ENCODE measurements around the gene UBE2O.

UBE2O gene

GRCh38 chr17:76474894-76475293 is 21.9 kb upstream of the UBE2O start (continued):
- no peak for TF ChIP-seq TSHZ2 (CRISPR knock-in tag; IDR thresholded peaks at IDR 0.05)

GRCh38 chr17:76474238-76474637 is 21.3 kb upstream of the UBE2O start:
- ATAC-seq = no peak
- TF ChIP-seq BACH2 (CRISPR knock-in tag; IDR thresholded peaks at IDR 0.05; ENCODE audit: borderline replicate concordance) = no peak

- ATAC-seq = peak; percentile 72
- TF ChIP-seq ZC3H10 (CRISPR knock-in tag; IDR thresholded peaks at IDR 0.05) (no peak), ZNF8 (CRISPR knock-in tag; IDR thresholded peaks at IDR 0.05) (no peak), ESRRG (CRISPR knock-in tag; IDR thresholded peaks at IDR 0.05) (no peak), PATZ1 (CRISPR knock-in tag; IDR thresholded peaks at IDR 0.05; ENCODE audit: borderline replicate concordance) (no peak), OSR1 (CRISPR knock-in tag; IDR thresholded peaks at IDR 0.05) (no peak), PPARA (CRISPR knock-in tag; IDR thresholded peaks at IDR 0.05; ENCODE audit: borderline replicate concordance) (no peak)
Observed at GRCh38 chr17:76473541-76473985, 20.6 kb upstream of the UBE2O start.

GRCh38 chr17:76472726-76473125 is 19.8 kb upstream of the UBE2O start:
- no peak for ATAC-seq
- TF ChIP-seq ESRRG (CRISPR knock-in tag; IDR thresholded peaks at IDR 0.05) (no peak), OSR1 (CRISPR knock-in tag; IDR thresholded peaks at IDR 0.05) (no peak), ZFP30 (CRISPR knock-in tag; IDR thresholded peaks at IDR 0.05) (no peak), ZNF565 (CRISPR knock-in tag; conservative IDR thresholded peaks at IDR 0.05; ENCODE audit: low read depth) (no peak), PATZ1 (CRISPR knock-in tag; IDR thresholded peaks at IDR 0.05; ENCODE audit: borderline replicate concordance) (no peak), ZC3H10 (CRISPR knock-in tag; IDR thresholded peaks at IDR 0.05) (no peak), PPARA (CRISPR knock-in tag; IDR thresholded peaks at IDR 0.05; ENCODE audit: borderline replicate concordance) (no peak), BACH2 (CRISPR knock-in tag; IDR thresholded peaks at IDR 0.05; ENCODE audit: borderline replicate concordance) (no peak), TOX (CRISPR knock-in tag; IDR thresholded peaks at IDR 0.05; ENCODE audit: borderline replicate concordance) (no peak), CREB5 (CRISPR knock-in tag; IDR thresholded peaks at IDR 0.05; ENCODE audit: low read depth) (no peak), ZFP3 (CRISPR knock-in tag; IDR thresholded peaks at IDR 0.05) (no peak), RARB (CRISPR knock-in tag; IDR thresholded peaks at IDR 0.05) (no peak), GLIS3 (CRISPR knock-in tag; IDR thresholded peaks at IDR 0.05) (no peak), POU6F1 (CRISPR knock-in tag; IDR thresholded peaks at IDR 0.05; ENCODE audit: borderline replicate concordance, low read depth) (no peak), ZNF8 (CRISPR knock-in tag; IDR thresholded peaks at IDR 0.05) (no peak), TSHZ2 (CRISPR knock-in tag; IDR thresholded peaks at IDR 0.05) (no peak), CSDC2 (CRISPR knock-in tag; IDR thresholded peaks at IDR 0.05) (no peak), ZNF70 (CRISPR knock-in tag; IDR thresholded peaks at IDR 0.05) (no peak), SNAI2 (CRISPR knock-in tag; IDR thresholded peaks at IDR 0.05) (no peak)
